Amniotic epithelial cell (primary cell): ENCODE data around the gene EFNB1.

Source experiments
- DNase-seq: peaks from one replicate; pipeline ENCODE4 v3.0.0-alpha.2; 2010; ENCODE audit warnings: low read depth

The EFNB1 gene

DNA sequence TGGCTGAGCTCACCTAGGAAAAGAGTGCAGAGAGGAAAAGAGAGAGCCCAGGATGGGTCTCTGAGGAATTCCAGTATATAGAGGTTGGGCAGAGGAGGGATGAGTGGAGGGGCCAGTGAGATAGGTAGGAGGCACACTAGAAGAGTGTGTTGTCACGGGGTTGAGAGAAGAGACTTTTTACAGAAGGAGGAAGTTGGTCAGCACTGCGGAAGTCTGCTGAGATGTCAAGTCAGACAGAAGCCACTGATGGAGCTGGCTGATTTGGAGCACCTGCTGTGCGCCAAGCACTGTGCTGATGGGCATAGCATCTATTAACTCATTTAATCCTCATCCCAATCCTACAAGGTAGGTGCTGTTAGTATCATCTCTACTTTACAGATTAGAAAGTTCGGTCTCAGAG lies 60.4 kb downstream of the EFNB1 start:
- no peak for DNase-seq
